HCT116 (cell line): Measurements from ENCODE around the gene PCTP. TPM values are rescaled to one million over a fixed set of nuclear protein-coding genes. Genes with fewer than 3 reads are reported as not detected.

Source experiments
- ATAC-seq: fragments of 200-7000 bp; cut with Tn5 transposase; 2 replicates; pipeline ENCODE4 v1.9.1; 2020; ENCODE audit warnings: mild to moderate bottlenecking, moderate library complexity
- BruUV-seq: library from RNA; stranded (reverse); fragments of 400-500 nt; replicated peaks from 2 replicates; lab custom pipeline; 2021; lab: Mats Ljungman, UMichigan
- CTCF ChIA-PET: fragments of 300-600 bp; sonication (Branson Sonifier 250); formaldehyde crosslinking; loops from one replicate; lab custom pipeline; 2021; ENCODE audit warnings: antibody characterized with exemption; lab: Charles Lee
- POLR2A ChIA-PET: fragments of 300-600, 350-600 bp; sonication (Branson Sonifier 250); formaldehyde crosslinking; loops from one replicate; lab custom pipeline; 2021; ENCODE audit warnings: antibody characterized with exemption; lab: Charles Lee
- RAD21 ChIA-PET, 2 experiments: fragments of 300-600 bp; sonication (Branson Sonifier 250); formaldehyde crosslinking; loops; one replicate each; lab custom pipeline; 2023; ENCODE audit warnings: low total read pairs in 2 of 2; ENCODE audit not compliant: uncharacterized antibody in 2 of 2, unreplicated experiment in 2 of 2, low non-redundant PET in 1 of 2; lab: Charles Lee
- DNase-seq: peaks from one replicate; pipeline ENCODE4 v3.0.0-alpha.2; 2010; ENCODE audit warnings: low read depth, low spot score
- H2AFZ ChIP-seq: fragments of 200-600 bp; shearing (Covaris generic), sonication (generic); 2 replicates; pipeline ENCODE4 v1.6.1; 2017; ENCODE audit warnings: low read depth, mixed run types, mixed read lengths, antibody characterized with exemption, low read length; ENCODE audit not compliant: poor library complexity, severe bottlenecking
- H3K27ac ChIP-seq: 2 replicates; pipeline ENCODE4 v1.5.1; 2012; ENCODE audit warnings: low read depth, low read length
- H3K27me3 ChIP-seq: fragments of 200-600 bp; sonication (generic); 2 replicates; pipeline ENCODE4 v1.6.1; 2016; ENCODE audit warnings: mixed run types, low read length, mixed read lengths; ENCODE audit not compliant: insufficient read depth
- H3K36me3 ChIP-seq, 2 experiments: fragments of 200-500 bp in 1 of 2; fragments of 200-600 bp in 1 of 2; sonication (Bioruptor generic) in 1 of 2; sonication (generic) in 1 of 2; 2 replicates each; pipeline versions ENCODE4 v1.5.1 to v1.6.1; 2014 to 2016; ENCODE audit warnings: low read length in 2 of 2, inconsistent platforms in 1 of 2, mixed read lengths in 1 of 2, mixed run types in 1 of 2; ENCODE audit not compliant: insufficient read depth in 2 of 2, control insufficient read depth in 1 of 2
- H3K4me1 ChIP-seq, 2 experiments: fragments of 200-600 bp in 1 of 2; sonication (generic) in 1 of 2; 2 replicates each; pipeline versions ENCODE4 v1.5.1 to v1.6.1; 2012 to 2017; ENCODE audit warnings: low read length in 2 of 2, inconsistent platforms in 1 of 2, mild to moderate bottlenecking in 1 of 2, mixed read lengths in 1 of 2, mixed run types in 1 of 2, moderate library complexity in 1 of 2; ENCODE audit not compliant: insufficient read depth in 2 of 2, control insufficient read depth in 1 of 2
- H3K4me2 ChIP-seq: fragments of 200-600 bp; sonication (generic); 2 replicates; pipeline ENCODE4 v1.6.1; 2017; ENCODE audit warnings: mixed run types, low read length, mixed read lengths
- H3K4me3 ChIP-seq, 2 experiments: fragments of 200-600 bp in 1 of 2; sonication (generic) in 1 of 2; replicated peaks in 1 of 2; 2 replicates each; pipeline ENCODE4 v1.5.1; 2011 to 2016; ENCODE audit warnings: low read length in 2 of 2, control low read depth in 1 of 2, low read depth in 1 of 2, mild to moderate bottlenecking in 1 of 2, mixed read lengths in 1 of 2, mixed run types in 1 of 2
- H3K79me2 ChIP-seq: fragments of 200-600 bp; sonication (generic); 2 replicates; pipeline ENCODE4 v1.6.1; 2017; ENCODE audit warnings: mild to moderate bottlenecking, mixed run types, low read length, moderate library complexity, mixed read lengths; ENCODE audit not compliant: insufficient read depth
- H3K9ac ChIP-seq: fragments of 200-600 bp; sonication (generic); 2 replicates; pipeline ENCODE4 v1.6.1; 2016; ENCODE audit warnings: low read length, mixed read lengths
- H3K9me2 ChIP-seq: fragments of 200-600 bp; sonication (generic), shearing (Covaris generic); 2 replicates; pipeline ENCODE4 v1.6.1; 2017; ENCODE audit warnings: mixed run types, mild to moderate bottlenecking, moderate library complexity; ENCODE audit not compliant: insufficient read depth
- H3K9me3 ChIP-seq, 2 experiments: fragments of 200-500 bp in 1 of 2; fragments of 200-600 bp in 1 of 2; sonication (Bioruptor generic) in 1 of 2; sonication (generic) in 1 of 2; 2 replicates each; pipeline ENCODE4 v1.6.1; 2014 to 2017; ENCODE audit warnings: low read length in 2 of 2, mixed read lengths in 2 of 2, inconsistent platforms in 1 of 2, low read depth in 1 of 2, mild to moderate bottlenecking in 1 of 2, mixed run types in 1 of 2, moderate library complexity in 1 of 2; ENCODE audit not compliant: control insufficient read depth in 1 of 2, insufficient read depth in 1 of 2
- H4K20me1 ChIP-seq: fragments of 200-600 bp; sonication (generic), shearing (Covaris generic); 2 replicates; pipeline ENCODE4 v1.6.1; 2017; ENCODE audit warnings: mixed run types, mild to moderate bottlenecking, moderate library complexity; ENCODE audit not compliant: insufficient read depth
- ATF3 ChIP-seq: IDR thresholded peaks from 2 replicates; pipeline ENCODE4 v1.6.1; 2012
- CBX3 ChIP-seq: IDR thresholded peaks from 2 replicates; pipeline ENCODE4 v1.6.1; 2012; ENCODE audit warnings: low read depth
- CEBPB ChIP-seq: IDR thresholded peaks from 2 replicates; pipeline ENCODE4 v1.6.1; 2012; ENCODE audit warnings: low read depth
- CTCF ChIP-seq, 3 experiments: fragments of 200-600 bp in 1 of 3; sonication (generic) in 1 of 3; IDR thresholded peaks in 2 of 3; conservative IDR thresholded peaks in 1 of 3; 2 replicates each; pipeline ENCODE4 v1.5.1; 2012 to 2017; ENCODE audit warnings: low read depth in 2 of 3, low read length in 2 of 3, antibody characterized with exemption in 1 of 3, borderline replicate concordance in 1 of 3, control low read depth in 1 of 3, mild to moderate bottlenecking in 1 of 3, mixed read lengths in 1 of 3, mixed run types in 1 of 3, moderate library complexity in 1 of 3; ENCODE audit not compliant: insufficient read depth in 1 of 3
- EGR1 ChIP-seq: IDR thresholded peaks from 2 replicates; pipeline ENCODE4 v1.6.1; 2012; ENCODE audit warnings: low read depth
- EZH2 ChIP-seq: fragments of 200-600 bp; sonication (generic); IDR thresholded peaks from 2 replicates; pipeline ENCODE4 v1.6.1; 2017; ENCODE audit warnings: antibody characterized with exemption, mixed run types
- EZH2phosphoT487 ChIP-seq: fragments of 200-600 bp; IDR thresholded peaks from 2 replicates; pipeline ENCODE4 v1.6.1; 2018; ENCODE audit warnings: antibody characterized with exemption, borderline replicate concordance
- FOSL1 ChIP-seq: IDR thresholded peaks from 2 replicates; pipeline ENCODE4 v1.6.1; 2012; ENCODE audit warnings: low read depth
- JUND ChIP-seq: IDR thresholded peaks from 2 replicates; pipeline ENCODE4 v1.6.1; 2012
- MAX ChIP-seq: IDR thresholded peaks from 2 replicates; pipeline ENCODE4 v1.6.1; 2012
- POLR2A ChIP-seq: IDR thresholded peaks from 2 replicates; pipeline ENCODE4 v1.7.0; 2011; ENCODE audit warnings: borderline replicate concordance; ENCODE audit not compliant: insufficient read depth, insufficient read length; ENCODE audit errors: extremely low read depth
- POLR2AphosphoS5 ChIP-seq: IDR thresholded peaks from 2 replicates; pipeline ENCODE4 v1.6.1; 2011; ENCODE audit warnings: mild to moderate bottlenecking, low read depth, low read length, moderate library complexity
- RAD21 ChIP-seq: IDR thresholded peaks from 2 replicates; pipeline ENCODE4 v1.6.1; 2012; ENCODE audit warnings: low read depth, mild to moderate bottlenecking
- SIN3A ChIP-seq: IDR thresholded peaks from 2 replicates; pipeline ENCODE4 v1.6.1; 2012; ENCODE audit warnings: low read depth
- SP1 ChIP-seq: IDR thresholded peaks from 2 replicates; pipeline ENCODE4 v1.6.1; 2012; ENCODE audit warnings: low read depth
- TCF7L2 ChIP-seq: IDR thresholded peaks from 2 replicates; pipeline ENCODE4 v1.7.0; 2011; ENCODE audit warnings: borderline replicate concordance, inconsistent platforms; ENCODE audit not compliant: insufficient read depth, insufficient read length; ENCODE audit errors: extremely low read depth
- YY1 ChIP-seq: IDR thresholded peaks from 2 replicates; pipeline ENCODE4 v1.6.1; 2011; ENCODE audit warnings: low read length, low read depth, moderate library complexity, mild to moderate bottlenecking; ENCODE audit not compliant: insufficient replicate concordance; ENCODE audit errors: extremely low read depth
- ZBTB33 ChIP-seq: IDR thresholded peaks from 2 replicates; pipeline ENCODE4 v1.6.1; 2011; ENCODE audit warnings: mild to moderate bottlenecking, low read length, moderate library complexity; ENCODE audit not compliant: insufficient replicate concordance; ENCODE audit errors: extremely low read depth
- ZFX ChIP-seq: fragments of 450-650 bp; IDR thresholded peaks from 2 replicates; pipeline ENCODE4 v1.6.1; 2017
- ZNF274 ChIP-seq: fragments of 200-500 bp; sonication (Bioruptor generic); IDR thresholded peaks from 2 replicates; pipeline ENCODE4 v1.6.1; 2014; ENCODE audit warnings: mild to moderate bottlenecking, low read depth, low read length, inconsistent platforms
- intact Hi-C: fragments of 100-400 bp; cut with micrococcal nuclease; formaldehyde crosslinking; loops from 2 replicates; pipeline ENCODE4 v1.10.0; 2022
- total RNA-seq: library from RNA; stranded (reverse); gene quantifications from one replicate; pipeline ENCODE4 v1.2.1, GENCODE V29; 2021; ENCODE audit not compliant: unreplicated experiment

The PCTP gene
- total RNA-seq, 1 experiment from 2014 or later, result 16.3 TPM

- RAD21 ChIA-PET, result no interaction called here
- no TSS peak for BruUV-seq
Measured at GRCh38 chr17:55811536-55811935, 60.7 kb downstream of the PCTP start.

More at GRCh38 chr17:55811536-55811935, 60.7 kb downstream of the PCTP start:
- no peaks in the 10 kb centered on the region for H3K4me1 ChIP-seq
- no peaks in the 10 kb centered on the region for H3K79me2 ChIP-seq
- no peak for ATAC-seq
- no peaks in the 10 kb centered on the region for H3K9me2 ChIP-seq
- H4K20me1 ChIP-seq, result no peaks in the 10 kb centered on the region
- no peak overlapping the region for H3K4me2 ChIP-seq
- H3K9ac ChIP-seq, result no peak overlapping the region
- ChIA-PET CTCF (no interaction called here), POLR2A (no interaction called here)
- H3K9me3 ChIP-seq, result no peaks in the 10 kb centered on the region
- H3K27me3 ChIP-seq, result peaks cover 51% of the 10 kb centered on the region
- no peak overlapping the region for H3K4me3 ChIP-seq
- intact Hi-C loops, result no loop called here
- H3K36me3 ChIP-seq, result no peaks in the 10 kb centered on the region
- H3K27ac ChIP-seq, result no peak overlapping the region
- H2AFZ ChIP-seq, result no peak overlapping the region
- DNase-seq, result no peak
- no peak for TF ChIP-seq ZNF274
- TF ChIP-seq ZBTB33, result no peak
- TF ChIP-seq RAD21, result no peak
- no peak for TF ChIP-seq POLR2A
- TF ChIP-seq EZH2, result no peak
- TF ChIP-seq YY1, result no peak
- no peak for TF ChIP-seq CEBPB
- TF ChIP-seq ZFX, result no peak
- no peak for TF ChIP-seq EZH2phosphoT487
- TF ChIP-seq MAX, result no peak
- no peak for TF ChIP-seq CBX3
- no peak for TF ChIP-seq JUND
- no peak for TF ChIP-seq POLR2AphosphoS5
- no peak for TF ChIP-seq SIN3A
- TF ChIP-seq ATF3, result no peak
- TF ChIP-seq FOSL1, result no peak
- TF ChIP-seq EGR1, result no peak
- no peak for TF ChIP-seq TCF7L2
- TF ChIP-seq SP1, result no peak
- TF ChIP-seq CTCF (IDR thresholded peaks at IDR 0.05 in 2 of 3, conservative IDR thresholded peaks at IDR 0.05 in 1 of 3; ENCODE audit: borderline replicate concordance in 1 of 3, insufficient read depth in 1 of 3, low read depth in 2 of 3, low read length in 2 of 3), result no peak
- TF ChIP-seq, all 23 proteins: peak for 0
